ENCODE results near the gene HCN3. TPM values are rescaled to one million over a fixed set of nuclear protein-coding genes. Genes with fewer than 3 reads are reported as not detected.

The HCN3 gene
- polyA plus RNA-seq, 1 donor from 2014 or later, result 53.2 TPM

DNA sequence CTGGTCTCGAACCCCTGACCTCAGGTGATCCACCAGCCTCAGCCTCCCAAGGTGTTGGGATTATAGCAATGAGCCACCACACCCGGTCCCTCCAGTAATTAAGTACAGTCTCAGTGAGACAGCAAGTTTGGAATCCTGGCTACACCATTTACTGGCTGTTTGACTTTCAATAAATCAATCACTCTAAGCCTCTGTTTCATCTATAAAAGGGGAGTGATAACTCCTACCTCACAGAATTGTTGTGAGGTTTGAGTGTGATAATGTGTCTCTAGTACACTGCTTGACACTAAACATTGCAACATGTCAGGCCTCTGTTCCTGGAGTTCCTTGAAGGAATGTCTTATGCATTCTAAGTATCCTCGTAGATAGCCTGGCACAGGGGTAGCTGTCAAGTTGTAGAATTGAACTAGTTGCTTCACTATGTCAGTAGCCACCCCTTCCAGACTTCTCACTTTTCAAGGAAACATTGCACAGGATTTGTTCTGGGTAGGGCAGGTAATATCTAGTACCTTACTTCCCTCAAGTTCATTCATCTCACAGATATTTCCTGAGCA lies 34.4 kb upstream of the HCN3 start:
- no peaks in the 10 kb centered on the region for H3K36me3 ChIP-seq (ENCODE audit: insufficient read depth, low read length)

DNA sequence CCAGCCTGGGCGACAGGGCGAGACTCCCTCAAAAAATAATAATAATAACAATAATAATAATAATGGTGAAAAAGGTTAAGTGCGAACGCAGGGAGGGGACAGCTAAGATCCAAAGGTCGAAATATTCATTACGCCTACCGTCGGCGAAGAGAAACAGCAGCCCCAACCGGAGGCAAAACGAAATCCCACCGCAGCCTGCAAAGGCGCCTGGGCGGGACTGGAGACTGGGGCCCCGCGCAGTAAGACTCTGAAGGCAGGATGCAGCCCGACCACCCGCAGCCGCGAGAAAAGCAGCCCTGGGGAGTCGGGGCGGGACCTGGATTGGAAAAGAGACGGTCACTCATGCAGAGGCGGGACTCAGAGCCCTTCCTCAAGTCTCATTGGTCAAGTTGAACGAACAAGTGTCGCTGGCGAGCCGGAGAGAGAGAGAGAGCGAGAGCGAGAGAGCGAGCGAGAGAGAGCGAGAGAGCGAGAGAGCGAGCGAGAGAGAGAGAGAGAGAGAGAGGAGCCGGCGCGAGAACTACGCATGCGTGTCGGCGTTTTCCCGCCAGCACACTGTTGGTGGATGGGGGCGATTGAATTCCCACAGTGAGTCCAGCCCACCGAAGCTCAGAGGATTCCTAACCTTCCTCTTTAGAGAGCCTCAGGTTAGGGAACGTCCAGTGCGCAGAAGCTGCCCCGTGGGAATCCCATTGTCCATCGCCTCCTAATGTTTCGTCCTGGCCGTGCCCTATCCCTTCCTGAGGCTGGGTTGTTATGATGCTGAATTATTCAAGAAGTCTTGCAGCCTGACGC lies 32.7 kb upstream of the HCN3 start:
- H3K9me2 ChIP-seq (ENCODE audit: insufficient read depth, low read length), result no peaks in the 10 kb centered on the region
- peak overlapping the region; percentile 74 for H3K4me2 ChIP-seq (ENCODE audit: low read length)
- no peaks in the 10 kb centered on the region for H4K20me1 ChIP-seq (ENCODE audit: insufficient read depth)
- no peaks in the 10 kb centered on the region for H3K9me3 ChIP-seq (ENCODE audit: low read length)
- no peaks in the 10 kb centered on the region for H3F3A ChIP-seq (ENCODE audit: insufficient read depth, low read length, poor library complexity, severe bottlenecking)
- H2AFZ ChIP-seq (ENCODE audit: low read depth, low read length), result peak overlapping the region; percentile 84
- H3K27me3 ChIP-seq (ENCODE audit: insufficient read depth, low read depth, low read length), result no peaks in the 10 kb centered on the region
- peak overlapping the region; percentile 89 for H3K27ac ChIP-seq (ENCODE audit: low read length)
- H3K36me3 ChIP-seq (ENCODE audit: insufficient read depth, low read length), result no peaks in the 10 kb centered on the region
- peak overlapping the region; percentile 74 for H3K9ac ChIP-seq (ENCODE audit: low read length)
- no peaks in the 10 kb centered on the region for H3K79me2 ChIP-seq (replicated peaks; ENCODE audit: insufficient read depth, low read length)
- peak overlapping the region; percentile 65 for H3K4me3 ChIP-seq (ENCODE audit: low read length)
- TF ChIP-seq, protein P1, sequence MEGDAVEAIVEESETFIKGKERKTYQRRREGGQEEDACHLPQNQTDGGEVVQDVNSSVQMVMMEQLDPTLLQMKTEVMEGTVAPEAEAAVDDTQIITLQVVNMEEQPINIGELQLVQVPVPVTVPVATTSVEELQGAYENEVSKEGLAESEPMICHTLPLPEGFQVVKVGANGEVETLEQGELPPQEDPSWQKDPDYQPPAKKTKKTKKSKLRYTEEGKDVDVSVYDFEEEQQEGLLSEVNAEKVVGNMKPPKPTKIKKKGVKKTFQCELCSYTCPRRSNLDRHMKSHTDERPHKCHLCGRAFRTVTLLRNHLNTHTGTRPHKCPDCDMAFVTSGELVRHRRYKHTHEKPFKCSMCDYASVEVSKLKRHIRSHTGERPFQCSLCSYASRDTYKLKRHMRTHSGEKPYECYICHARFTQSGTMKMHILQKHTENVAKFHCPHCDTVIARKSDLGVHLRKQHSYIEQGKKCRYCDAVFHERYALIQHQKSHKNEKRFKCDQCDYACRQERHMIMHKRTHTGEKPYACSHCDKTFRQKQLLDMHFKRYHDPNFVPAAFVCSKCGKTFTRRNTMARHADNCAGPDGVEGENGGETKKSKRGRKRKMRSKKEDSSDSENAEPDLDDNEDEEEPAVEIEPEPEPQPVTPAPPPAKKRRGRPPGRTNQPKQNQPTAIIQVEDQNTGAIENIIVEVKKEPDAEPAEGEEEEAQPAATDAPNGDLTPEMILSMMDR (IDR thresholded peaks at IDR 0.05; ENCODE audit: poor library complexity, severe bottlenecking), result peak; percentile 69
- TF ChIP-seq EP300 (conservative IDR thresholded peaks at IDR 0.05; ENCODE audit: poor library complexity, severe bottlenecking), result peak; percentile 92
- TF ChIP-seq SMC3 (conservative IDR thresholded peaks at IDR 0.05; ENCODE audit: poor library complexity), result peak; percentile 56
- TF ChIP-seq, protein P2, sequence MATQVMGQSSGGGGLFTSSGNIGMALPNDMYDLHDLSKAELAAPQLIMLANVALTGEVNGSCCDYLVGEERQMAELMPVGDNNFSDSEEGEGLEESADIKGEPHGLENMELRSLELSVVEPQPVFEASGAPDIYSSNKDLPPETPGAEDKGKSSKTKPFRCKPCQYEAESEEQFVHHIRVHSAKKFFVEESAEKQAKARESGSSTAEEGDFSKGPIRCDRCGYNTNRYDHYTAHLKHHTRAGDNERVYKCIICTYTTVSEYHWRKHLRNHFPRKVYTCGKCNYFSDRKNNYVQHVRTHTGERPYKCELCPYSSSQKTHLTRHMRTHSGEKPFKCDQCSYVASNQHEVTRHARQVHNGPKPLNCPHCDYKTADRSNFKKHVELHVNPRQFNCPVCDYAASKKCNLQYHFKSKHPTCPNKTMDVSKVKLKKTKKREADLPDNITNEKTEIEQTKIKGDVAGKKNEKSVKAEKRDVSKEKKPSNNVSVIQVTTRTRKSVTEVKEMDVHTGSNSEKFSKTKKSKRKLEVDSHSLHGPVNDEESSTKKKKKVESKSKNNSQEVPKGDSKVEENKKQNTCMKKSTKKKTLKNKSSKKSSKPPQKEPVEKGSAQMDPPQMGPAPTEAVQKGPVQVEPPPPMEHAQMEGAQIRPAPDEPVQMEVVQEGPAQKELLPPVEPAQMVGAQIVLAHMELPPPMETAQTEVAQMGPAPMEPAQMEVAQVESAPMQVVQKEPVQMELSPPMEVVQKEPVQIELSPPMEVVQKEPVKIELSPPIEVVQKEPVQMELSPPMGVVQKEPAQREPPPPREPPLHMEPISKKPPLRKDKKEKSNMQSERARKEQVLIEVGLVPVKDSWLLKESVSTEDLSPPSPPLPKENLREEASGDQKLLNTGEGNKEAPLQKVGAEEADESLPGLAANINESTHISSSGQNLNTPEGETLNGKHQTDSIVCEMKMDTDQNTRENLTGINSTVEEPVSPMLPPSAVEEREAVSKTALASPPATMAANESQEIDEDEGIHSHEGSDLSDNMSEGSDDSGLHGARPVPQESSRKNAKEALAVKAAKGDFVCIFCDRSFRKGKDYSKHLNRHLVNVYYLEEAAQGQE (IDR thresholded peaks at IDR 0.05; ENCODE audit: borderline replicate concordance), result peak; percentile 82
- TF ChIP-seq MXI1 (conservative IDR thresholded peaks at IDR 0.05; ENCODE audit: poor library complexity, severe bottlenecking), result peak; percentile 67
- TF ChIP-seq TAF1 (IDR thresholded peaks at IDR 0.05; ENCODE audit: low read depth), result peak; percentile 90
- peak; percentile 40 for TF ChIP-seq RAD21 (conservative IDR thresholded peaks at IDR 0.05)
- no peak for TF ChIP-seq EZH2 (IDR thresholded peaks at IDR 0.05; ENCODE audit: borderline replicate concordance, insufficient read depth, low read length, poor library complexity, severe bottlenecking)

More for the DNA sequence above, 34.4 kb upstream of the HCN3 start:
- TF ChIP-seq MXI1 (conservative IDR thresholded peaks at IDR 0.05; ENCODE audit: poor library complexity, severe bottlenecking) (no peak), TAF1 (IDR thresholded peaks at IDR 0.05; ENCODE audit: low read depth) (no peak), EP300 (conservative IDR thresholded peaks at IDR 0.05; ENCODE audit: poor library complexity, severe bottlenecking) (no peak), SMC3 (conservative IDR thresholded peaks at IDR 0.05; ENCODE audit: poor library complexity) (no peak), POLR2AphosphoS5 (IDR thresholded peaks at IDR 0.05) (no peak), EZH2 (IDR thresholded peaks at IDR 0.05; ENCODE audit: borderline replicate concordance, insufficient read depth, low read length, poor library complexity, severe bottlenecking) (no peak), RAD21 (conservative IDR thresholded peaks at IDR 0.05) (no peak)
- TF ChIP-seq, protein P1 (IDR thresholded peaks at IDR 0.05; ENCODE audit: poor library complexity, severe bottlenecking), result no peak
- TF ChIP-seq, protein P2 (IDR thresholded peaks at IDR 0.05; ENCODE audit: borderline replicate concordance), result no peak
- Histone ChIP-seq H3K4me2 (ENCODE audit: low read length) (no peak overlapping the region), H3K4me3 (ENCODE audit: low read length) (no peak overlapping the region), H3K27me3 (ENCODE audit: insufficient read depth, low read depth, low read length) (no peaks in the 10 kb centered on the region), H3K27ac (ENCODE audit: low read length) (no peak overlapping the region), H3F3A (ENCODE audit: insufficient read depth, low read length, poor library complexity, severe bottlenecking) (no peaks in the 10 kb centered on the region), H3K9me3 (ENCODE audit: low read length) (no peaks in the 10 kb centered on the region), H2AFZ (ENCODE audit: low read depth, low read length) (no peak overlapping the region), H4K20me1 (ENCODE audit: insufficient read depth) (no peaks in the 10 kb centered on the region), H3K9me2 (ENCODE audit: insufficient read depth, low read length) (no peaks in the 10 kb centered on the region), H3K79me2 (replicated peaks; ENCODE audit: insufficient read depth, low read length) (no peaks in the 10 kb centered on the region), H3K9ac (ENCODE audit: low read length) (no peak overlapping the region)
